ENCODE measurements around the gene TMEM126B.
"Not testable (repeated sequence)": the region's sequence is repeated elsewhere in the genome, so short reads cannot be mapped to it uniquely, and the experiment has no call there.

Gene TMEM126B

DNA sequence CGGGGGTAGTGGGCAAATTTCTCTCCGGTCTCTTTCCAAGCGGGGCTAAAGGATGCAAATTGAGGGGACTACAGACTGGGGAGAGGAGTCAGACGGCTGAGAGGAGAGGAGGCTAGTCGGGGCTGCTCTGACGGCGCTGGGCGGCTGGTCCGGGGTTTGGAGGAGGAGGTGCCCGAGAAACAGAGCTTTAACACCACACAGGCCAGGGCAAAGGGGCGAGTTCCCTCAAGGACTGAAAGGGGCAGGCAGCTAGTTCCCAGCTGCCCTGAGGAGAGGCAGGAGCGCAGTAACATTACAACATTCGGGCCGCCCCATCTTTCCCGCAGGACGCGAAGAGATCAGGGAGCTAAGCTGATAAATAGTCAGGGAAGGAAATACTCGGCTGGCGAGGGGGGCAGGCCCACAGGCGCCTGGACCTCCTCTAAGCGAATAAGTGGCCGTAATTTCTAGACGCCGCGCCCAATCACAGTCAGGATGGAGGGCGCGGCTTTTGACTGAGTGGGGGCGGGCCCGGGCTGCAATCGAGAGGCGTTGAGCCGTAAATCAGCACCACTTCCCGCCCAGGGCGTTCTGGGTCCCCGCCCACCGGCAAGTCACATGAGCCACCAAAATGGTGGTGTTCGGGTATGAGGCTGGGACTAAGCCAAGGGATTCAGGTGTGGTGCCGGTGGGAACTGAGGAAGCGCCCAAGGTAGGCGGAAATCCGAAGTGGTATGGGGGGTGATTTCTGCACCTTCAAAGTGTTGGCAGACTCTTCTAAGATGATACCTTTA lies at the start of gene TMEM126B:
Gene TMEM126B (plus strand): TSS at position 596 of the 773 bp plus-strand sequence. CDS start 15 bp downstream, at position 611.
- in situ Hi-C loops (cut with HindIII; ENCODE audit: low sequenced_read_pairs) = no loop called here

DNA sequence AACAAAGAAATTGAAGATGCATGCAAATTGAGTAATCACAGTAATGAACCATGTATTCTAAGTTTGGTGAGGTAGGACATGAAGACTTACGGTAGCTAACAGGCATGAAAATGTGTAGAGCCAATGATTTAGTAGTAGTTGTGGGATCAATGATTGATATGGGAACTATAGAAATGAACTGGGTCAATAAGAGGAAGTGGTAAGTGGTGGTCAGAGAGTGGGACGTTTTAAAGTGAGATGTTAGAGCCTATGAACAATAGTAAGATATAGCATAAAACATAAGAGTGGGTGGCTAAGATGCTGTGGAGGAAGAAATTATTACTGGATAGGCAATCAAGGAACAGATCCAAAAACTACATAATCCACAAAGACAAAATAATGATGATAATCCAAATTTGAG lies 46.3 kb upstream of the TMEM126B start:
- in situ Hi-C loops (cut with HindIII; ENCODE audit: low sequenced_read_pairs) = no loop called here

DNA sequence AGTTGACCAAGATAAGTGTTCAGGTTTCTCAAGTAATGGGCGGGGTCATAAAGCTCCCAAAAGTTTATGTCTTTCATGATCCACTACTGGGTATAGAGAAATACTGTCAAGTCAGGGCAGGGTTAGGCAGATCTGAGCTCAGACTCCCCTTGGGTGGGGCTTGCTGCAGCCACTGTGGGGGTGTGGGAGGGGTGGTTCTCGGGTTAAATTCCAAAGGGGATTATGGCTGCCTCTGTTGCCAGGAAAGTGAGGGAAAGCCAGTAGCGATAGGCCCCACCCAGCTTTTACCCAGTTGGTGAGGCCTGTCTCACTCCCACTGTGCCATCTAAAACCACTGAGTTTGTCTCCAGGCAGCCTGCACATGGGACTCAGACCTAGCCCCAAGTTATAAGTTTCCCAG lies 39.0 kb upstream of the TMEM126B start:
- in situ Hi-C loops (cut with HindIII; ENCODE audit: low sequenced_read_pairs) = no loop called here

DNA sequence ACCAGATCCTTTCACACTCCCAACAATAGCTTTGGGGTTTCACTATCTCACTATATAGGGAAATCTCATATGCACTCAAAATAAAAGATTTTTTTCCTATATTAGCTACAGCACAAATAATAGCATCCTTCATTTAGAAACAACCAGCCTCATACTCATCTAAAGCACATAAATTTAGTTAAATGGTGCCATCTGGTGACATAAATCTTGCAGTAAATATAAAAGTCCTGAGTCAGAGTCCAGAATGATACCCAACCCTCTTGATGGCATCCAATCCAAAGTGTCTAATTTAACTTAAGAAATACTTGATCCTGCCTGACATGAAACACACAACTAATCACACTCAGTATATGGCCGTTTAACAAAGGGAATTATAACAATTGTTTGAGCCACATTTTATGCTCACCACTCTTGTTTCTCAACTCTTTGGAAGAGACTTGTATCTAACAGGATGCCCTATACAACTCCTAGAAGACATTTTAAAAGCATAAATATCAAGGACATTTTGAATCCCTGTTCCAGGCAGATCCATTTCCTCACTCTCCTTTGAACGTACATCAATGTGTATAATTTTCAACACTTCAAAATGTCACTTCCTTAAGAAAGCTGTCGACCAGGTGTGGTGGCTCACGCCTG lies 37.4 kb upstream of the TMEM126B start:
- in situ Hi-C loops (cut with HindIII; ENCODE audit: low sequenced_read_pairs) = no loop called here

DNA sequence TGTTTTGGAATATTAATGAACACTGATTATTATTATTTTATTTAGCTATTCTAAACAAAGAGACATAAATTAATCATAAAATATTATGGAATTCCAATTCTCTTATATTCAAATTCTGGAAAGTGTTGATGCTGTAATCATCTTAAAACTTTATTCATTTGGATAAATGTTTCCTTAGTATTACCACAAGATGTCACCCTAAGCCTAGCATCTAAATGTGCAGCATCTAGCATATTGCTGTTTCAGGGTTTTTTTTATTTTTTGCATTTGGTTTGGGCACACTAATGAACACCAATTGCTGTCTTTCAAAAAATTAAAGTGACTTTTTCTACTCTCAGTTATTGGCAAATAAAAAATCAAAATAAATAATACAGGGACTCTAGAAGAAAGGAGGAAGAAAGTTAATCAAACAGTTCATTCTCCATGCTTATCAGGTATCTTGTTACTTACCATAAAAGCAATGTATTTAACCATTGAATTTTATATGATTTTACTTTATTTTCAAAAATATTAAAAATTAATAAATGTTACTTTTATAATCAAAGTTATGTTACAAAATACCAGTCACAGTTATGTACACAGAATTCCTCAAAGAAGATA lies 33.0 kb upstream of the TMEM126B start:
- in situ Hi-C loops (cut with HindIII; ENCODE audit: low sequenced_read_pairs) = no loop called here

DNA sequence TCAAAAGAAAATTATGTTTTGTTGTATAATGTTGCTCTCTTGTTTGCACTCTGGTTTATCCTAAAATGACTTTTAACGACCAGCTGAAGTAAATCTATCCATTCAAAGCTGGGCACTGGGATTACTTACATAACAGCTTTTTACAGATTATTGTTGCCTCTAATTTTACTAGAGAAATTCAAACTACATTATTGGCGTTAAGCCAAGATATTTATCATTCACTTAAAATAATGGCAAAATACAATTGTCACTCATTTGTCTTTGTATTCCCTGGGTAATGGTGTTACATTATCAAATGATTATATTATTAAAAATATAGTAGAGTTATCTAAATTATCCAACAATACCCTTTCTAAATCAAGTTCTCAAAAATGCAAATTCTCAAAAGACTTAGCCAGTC lies 31.5 kb upstream of the TMEM126B start:
- in situ Hi-C loops (cut with HindIII; ENCODE audit: low sequenced_read_pairs) = no loop called here

DNA sequence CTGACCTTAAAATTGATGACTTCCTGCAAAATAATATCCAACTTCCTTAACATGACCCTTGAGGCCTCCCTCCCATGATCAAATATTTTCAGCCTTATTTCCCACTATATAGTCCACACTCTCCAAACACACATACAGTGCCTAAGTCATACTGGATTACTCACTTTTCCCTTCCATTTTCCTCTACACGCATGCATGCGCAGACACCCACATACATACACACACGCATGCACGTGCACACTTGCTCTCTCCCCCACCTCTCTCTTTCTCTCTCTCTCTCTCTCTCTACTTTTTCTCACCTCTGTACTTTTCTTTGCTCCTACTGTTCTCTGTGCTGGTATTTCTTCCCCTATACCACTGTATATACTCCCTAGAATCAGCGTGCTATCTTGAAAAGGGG lies 29.3 kb upstream of the TMEM126B start:
- in situ Hi-C loops (cut with HindIII; ENCODE audit: low sequenced_read_pairs) = no loop called here

DNA sequence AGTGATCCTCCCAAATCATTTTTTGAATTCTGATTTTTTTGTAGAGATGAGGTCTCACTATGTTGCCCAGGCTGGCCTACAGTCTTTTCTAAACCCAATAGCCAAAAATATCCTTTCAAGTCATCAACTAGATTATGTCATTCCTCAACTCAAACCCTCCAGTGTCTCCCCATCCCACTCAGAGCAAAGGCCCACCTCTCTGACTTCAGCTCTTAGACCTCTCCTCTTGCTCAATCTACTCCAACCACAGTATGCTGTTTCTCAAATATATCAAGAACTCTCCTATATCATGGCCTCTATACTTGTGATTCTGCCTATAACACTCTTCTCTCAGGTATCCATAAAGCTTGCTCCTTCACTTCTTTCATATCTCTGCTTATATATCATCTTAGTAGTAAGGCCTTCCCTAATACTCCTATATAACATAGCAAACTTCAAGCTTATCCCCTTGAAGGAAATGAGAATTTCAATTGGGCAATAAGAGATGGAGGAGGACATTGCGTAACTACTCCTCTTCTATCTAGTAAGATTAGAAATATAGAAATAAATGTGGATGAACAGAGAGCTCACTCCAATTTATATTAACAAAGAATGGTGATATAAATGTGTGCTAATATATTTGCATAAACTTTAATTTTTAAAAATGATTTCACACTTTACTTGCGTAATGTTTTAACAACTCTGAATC lies 25.7 kb upstream of the TMEM126B start:
- in situ Hi-C loops (cut with HindIII; ENCODE audit: low sequenced_read_pairs) = no loop called here

DNA sequence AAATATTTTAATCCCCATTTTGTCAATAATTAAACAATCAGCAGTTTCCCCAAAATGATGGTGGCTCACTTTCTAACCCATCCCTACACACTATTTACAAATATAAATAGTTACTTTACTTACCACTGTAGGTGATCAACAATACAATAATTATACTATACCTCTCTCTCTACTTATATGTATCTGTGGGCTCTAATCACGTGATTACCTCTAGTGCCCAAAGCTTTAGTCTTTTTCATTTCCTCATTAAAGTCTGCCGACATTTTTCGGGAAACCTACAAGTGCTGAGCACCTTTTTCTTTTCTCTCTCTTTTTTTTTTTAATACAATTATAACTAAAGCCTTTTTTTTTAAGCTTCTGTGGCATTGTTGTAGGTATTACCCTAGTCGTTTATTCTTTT lies 25.2 kb upstream of the TMEM126B start:
- in situ Hi-C loops (cut with HindIII; ENCODE audit: low sequenced_read_pairs) = no loop called here

DNA sequence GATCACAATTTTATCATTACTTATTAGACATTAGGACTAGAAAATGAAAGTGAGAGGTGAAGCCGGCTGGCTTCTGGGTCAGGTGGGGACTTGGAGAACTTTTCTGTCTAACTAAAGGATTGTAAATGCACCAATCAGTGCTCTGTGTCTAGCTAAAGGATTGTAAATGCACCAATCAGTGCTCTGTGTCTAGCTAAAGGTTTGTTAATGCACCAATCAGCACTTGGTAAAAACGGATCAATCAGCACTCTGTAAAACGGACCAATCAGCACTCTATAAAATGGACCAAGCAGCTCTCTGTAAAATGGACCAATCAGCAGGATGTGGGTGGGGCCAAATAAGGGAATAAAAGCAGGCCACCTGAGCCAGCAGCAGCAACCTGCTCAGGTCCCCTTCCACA lies 22.2 kb upstream of the TMEM126B start:
- in situ Hi-C loops (cut with HindIII; ENCODE audit: low sequenced_read_pairs) = not testable (repeated sequence)

DNA sequence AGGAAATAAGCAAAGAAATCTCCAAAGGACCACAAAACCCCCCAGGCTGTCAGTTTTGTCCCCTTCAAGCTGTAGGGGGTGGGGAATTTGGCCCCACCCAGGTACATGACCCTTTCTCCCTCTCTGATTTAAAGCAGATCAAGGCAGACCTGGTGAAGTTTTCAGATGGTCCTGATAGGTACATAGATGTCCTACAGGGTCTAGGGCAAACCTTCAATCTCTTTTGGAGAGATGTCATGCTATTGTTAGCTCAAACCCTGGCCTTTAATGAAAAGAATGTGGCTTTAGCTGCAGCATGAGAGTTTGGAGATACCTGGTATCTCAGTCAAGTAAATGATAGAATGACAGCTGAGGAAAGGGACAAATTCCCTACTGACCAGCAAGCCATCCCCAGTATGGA lies 19.8 kb upstream of the TMEM126B start:
- in situ Hi-C loops (cut with HindIII; ENCODE audit: low sequenced_read_pairs) = not testable (repeated sequence)

DNA sequence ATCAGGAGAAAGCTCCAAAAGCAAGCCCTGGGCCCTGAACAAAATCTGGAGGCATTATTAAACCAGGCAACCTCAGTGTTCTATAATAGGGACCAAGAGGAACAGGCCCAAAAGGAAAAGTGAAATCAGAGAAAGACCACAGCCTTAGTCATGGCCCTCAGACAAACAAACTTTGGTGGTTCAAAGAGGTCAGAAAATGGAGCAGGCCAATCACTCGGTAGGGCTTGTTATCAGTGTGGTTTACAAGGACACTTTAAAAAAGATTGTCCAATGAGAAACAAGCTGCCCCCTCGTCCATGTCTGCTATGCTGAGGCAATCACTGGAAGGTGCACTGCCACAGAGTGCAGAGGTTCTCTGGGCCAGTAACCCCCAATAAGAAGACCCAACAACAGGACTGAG lies 19.1 kb upstream of the TMEM126B start:
- in situ Hi-C loops (cut with HindIII; ENCODE audit: low sequenced_read_pairs) = not testable (repeated sequence)

DNA sequence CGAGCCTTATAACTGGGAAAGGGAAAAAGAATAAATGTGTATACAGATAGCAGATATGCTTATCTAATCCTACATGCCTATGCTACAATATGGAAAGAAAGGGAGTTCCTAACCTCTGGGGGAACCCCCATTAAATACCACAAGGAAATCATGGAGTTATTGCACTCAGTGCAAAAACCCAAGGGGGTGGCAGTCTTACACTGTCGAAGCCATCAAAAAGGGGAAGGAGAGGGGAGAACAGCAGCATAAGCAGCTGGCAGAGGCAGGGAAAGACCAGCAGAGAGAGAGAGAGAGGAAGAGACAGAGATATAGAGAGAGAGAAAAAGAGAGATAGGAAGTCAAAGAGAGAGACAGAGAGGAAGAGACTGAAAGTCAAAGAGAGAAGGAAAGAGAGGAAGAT lies 16.8 kb upstream of the TMEM126B start:
- in situ Hi-C loops (cut with HindIII; ENCODE audit: low sequenced_read_pairs) = not testable (repeated sequence)

DNA sequence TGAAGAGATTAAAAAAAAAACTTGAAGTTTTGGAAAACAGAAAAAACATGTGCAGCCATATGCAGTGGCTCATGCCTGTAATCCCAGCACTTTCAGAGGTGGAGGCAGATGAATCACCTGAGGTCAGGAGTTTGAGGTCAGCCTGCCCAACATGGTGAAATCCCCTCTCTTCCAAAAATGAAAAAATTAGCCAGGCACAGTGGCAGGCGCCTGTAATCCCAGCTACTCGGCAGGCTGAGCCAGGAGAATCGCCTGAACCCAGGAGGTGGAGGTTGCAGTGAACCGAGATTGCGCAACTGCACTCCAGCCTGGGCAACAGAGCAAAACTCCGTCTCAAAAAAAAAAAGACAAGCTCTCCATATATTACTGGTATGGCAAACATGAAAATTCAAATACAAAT lies 8.9 kb upstream of the TMEM126B start:
- in situ Hi-C loops (cut with HindIII; ENCODE audit: low sequenced_read_pairs) = no loop called here

DNA sequence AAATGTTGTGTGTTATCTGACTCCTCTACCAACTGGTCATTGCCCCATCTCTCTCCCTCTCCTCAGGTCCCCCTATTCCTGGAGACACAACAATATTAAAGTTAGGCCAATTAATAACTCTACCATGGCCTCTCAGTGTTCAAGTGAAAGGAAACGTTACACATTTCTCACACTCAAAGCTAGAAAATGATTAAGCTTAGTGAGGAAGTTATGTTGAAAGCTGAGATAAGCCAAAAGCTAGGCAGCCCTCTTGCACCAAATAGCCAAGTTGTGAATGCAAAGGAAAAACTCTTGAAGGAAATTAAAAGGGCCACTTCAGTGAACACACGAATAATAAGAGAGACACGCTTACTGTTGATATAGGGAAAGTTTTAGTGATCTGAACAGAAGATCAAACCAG lies 8.1 kb upstream of the TMEM126B start:
- in situ Hi-C loops (cut with HindIII; ENCODE audit: low sequenced_read_pairs) = no loop called here

DNA sequence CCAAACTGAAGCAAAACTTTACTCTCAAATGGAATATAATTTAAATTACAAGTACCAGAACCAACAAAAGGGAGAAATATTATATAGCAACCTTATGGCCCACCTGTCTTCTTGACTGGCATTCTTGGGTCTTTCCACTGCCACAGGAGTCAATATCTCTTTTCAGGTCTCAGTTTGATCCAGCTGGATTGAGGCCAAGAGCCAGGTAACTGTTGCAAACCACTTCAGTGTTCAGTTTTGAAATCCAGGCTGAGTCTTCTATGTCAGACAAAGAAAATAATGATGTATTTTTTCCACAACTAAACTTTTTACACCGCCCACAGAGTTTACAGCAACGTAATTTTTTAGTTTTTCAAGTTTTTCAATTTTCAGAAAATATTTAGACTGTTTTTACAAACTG lies 1.9 kb upstream of the TMEM126B start:
- in situ Hi-C loops (cut with HindIII; ENCODE audit: low sequenced_read_pairs) = no loop called here

DNA sequence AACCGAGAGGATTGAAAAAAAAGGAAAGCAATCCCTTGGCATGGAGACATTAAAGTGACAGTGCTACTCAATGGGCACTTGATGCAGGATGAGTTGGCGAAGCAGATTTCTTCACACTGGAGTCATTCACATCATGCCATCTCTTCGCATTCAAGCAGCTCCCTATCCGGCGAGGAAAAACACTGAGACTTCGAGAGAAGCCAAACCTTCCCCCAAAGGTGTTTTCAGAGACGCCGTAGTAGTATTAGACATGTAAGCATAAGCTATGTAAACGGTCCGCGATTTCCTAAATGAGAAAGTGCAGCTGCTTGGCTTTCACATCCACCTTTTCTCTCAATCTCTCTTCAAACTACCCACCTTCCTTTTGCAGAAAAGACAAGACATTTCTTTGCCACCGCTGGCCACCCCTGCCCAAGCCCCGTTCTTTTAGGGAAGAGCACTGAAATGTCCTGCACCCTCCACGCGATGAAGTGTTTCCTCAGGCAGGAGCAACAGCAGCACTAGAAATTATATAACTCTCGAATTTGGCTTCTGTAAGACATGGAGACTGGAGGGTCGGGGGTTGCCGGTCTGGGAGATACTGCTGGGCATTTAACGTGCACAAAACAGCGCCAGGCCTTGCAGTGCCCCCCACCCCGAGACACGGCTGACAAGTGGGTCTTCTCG lies 928 bp upstream of the TMEM126B start, which contains the start of gene DLG2:
Gene DLG2 (minus strand): TSS at position 13 of the 666 bp plus-strand sequence.
- in situ Hi-C loops (cut with HindIII; ENCODE audit: low sequenced_read_pairs) = no loop called here

DNA sequence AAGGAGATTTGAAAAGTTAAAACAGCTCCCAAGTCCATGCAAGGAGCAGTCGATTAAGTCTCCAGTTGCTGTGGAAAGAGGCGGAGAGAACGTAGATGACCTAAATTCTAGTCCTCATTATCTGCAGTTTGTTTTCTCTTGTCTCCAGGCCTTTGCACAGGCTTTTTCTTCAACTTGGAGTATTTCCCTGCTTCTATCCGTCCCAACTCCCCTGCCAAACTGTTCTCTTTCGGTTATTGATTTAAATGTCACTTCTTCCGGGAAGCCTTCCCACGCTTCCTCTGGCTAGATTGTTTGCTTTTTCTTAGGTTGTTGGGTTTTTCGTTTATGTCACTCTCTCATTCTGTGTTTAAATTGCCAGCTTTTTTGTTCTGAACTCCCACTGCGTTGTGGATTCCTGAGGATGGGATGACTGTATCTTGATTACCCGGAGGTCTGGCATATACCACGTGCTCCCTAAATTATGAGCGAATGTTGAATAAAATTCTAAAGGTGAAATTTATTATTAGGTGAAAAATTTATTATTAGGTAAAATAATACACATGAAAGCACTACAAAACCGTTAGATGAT lies 463 bp downstream of the TMEM126B start:
- in situ Hi-C loops (cut with HindIII; ENCODE audit: low sequenced_read_pairs) = no loop called here

DNA sequence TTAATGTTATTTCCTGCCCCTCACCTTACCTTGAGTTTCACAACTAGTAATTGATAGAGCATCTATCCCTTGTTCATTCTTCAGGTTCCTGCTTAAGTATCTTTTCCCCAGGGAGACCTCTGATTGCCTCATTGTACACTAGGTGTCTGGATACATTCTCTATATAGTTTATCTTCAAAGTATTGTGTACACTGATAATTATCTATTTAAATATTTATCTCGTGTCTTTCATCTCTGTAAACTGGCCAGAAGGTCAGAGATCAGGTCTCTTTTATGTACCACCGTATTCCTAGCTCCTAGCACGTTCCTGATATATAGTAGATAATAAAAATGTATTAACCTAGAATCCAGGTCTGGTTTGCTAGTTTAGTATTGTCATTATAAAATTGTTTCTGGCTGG lies 6.4 kb downstream of the TMEM126B start:
- in situ Hi-C loops (cut with HindIII; ENCODE audit: low sequenced_read_pairs) = no loop called here

DNA sequence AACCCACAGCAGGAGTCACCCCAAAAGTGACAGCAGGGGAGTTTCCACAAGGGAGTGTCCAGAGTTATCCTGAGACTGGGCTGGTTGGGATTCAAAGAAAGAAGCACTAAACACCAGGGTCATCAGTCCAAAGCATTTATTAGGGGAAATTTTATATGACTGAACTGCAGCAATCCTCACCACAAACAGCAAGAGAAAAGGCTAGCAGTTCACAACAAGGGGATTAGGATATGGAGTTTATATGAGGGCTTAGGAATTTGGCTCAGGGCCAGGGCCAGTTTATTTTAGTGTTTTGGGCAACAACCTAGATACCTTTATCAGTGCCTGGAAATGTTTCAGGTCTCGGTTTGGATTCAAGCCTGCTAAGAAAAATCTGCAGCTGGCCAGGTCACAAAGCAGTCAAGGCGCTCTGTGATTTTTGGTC lies 14.8 kb downstream of the TMEM126B start:
- in situ Hi-C loops (cut with HindIII; ENCODE audit: low sequenced_read_pairs) = no loop called here

DNA sequence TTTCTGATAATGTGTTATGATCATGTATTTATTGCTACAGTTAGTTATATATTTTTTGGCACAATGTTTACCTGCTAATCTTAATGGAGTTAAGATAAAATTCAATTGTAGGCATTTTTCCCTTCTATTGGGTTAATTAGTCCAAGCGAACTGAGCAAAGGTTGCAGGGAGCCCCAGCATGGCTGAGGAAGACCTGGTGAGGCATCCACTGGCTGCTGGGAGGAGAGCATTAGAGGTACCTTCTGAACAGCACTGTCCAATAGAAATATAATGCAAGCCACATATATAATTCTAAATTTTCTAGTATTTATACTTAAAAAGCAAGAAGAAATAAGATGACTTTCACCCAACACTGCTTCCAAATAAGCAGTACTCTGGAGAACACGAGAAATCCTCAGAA lies 18.7 kb downstream of the TMEM126B start:
- in situ Hi-C loops (cut with HindIII; ENCODE audit: low sequenced_read_pairs) = no loop called here
